Stimulated activated memory B cell treated with anti-CD40 and anti-IgM and Interleukin-4, amounts not matched to agents 10 μg/mL and 1 μg/mL and 100 μg/mL, for 72 hours (primary cell): Measurements from ENCODE around the gene SELENOF.

Experiments used
- ATAC-seq: fragments of 150-1000 bp; cut with Tn5 transposase; 2 replicates; pipeline ENCODE4 v1.10.0; 2021
- H3K27ac Mint-ChIP-seq: one replicate; pipeline ENCODE4 v1.8.0; 2022; ENCODE audit warnings: mild to moderate bottlenecking, mixed read lengths
- H3K27me3 Mint-ChIP-seq: one replicate; pipeline ENCODE4 v1.8.0; 2022; ENCODE audit warnings: mixed read lengths
- H3K36me3 Mint-ChIP-seq: one replicate; pipeline ENCODE4 v1.8.0; 2022; ENCODE audit warnings: mixed read lengths
- H3K4me1 Mint-ChIP-seq: one replicate; pipeline ENCODE4 v1.8.0; 2022; ENCODE audit warnings: mixed read lengths
- H3K4me3 Mint-ChIP-seq: one replicate; pipeline ENCODE4 v1.8.0; 2022; ENCODE audit warnings: mild to moderate bottlenecking, moderate library complexity, mixed read lengths
- H3K9me3 Mint-ChIP-seq: one replicate; pipeline ENCODE4 v1.8.0; 2022; ENCODE audit warnings: mixed read lengths

Gene SELENOF

DNA sequence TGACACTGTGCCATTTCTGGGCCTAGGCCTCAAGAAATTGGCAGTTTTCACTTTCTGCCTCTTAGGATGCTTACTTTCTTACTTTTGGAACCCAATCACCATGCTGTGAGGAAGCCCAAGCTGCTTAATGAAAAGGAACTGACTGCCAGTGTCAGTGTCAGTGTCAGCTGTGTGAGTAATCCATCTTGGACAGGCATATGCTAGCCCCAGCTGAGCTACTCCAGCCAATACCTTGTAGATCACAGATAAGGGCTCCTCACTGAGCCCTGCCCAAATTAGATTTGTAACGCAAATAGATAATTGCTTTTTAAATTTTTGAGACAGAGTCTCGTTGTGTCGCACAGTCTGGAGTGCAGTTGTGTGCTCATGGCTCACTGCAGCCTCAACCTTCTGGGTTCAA, 59.6 kb downstream of the SELENOF start:
- Mint-ChIP-seq H3K36me3 (peaks cover 13% of the 10 kb centered on the region), H3K27ac (no peak overlapping the region), H3K4me3 (no peak overlapping the region), H3K4me1 (peaks cover 30% of the 10 kb centered on the region), H3K9me3 (no peaks in the 10 kb centered on the region), H3K27me3 (no peaks in the 10 kb centered on the region)
- no peak for ATAC-seq

- Mint-ChIP-seq H3K9me3 (no peaks in the 10 kb centered on the region), H3K4me3 (no peak overlapping the region), H3K27me3 (no peaks in the 10 kb centered on the region), H3K27ac (no peak overlapping the region), H3K4me1 (peaks cover 17% of the 10 kb centered on the region), H3K36me3 (no peaks in the 10 kb centered on the region)
- no peak for ATAC-seq
Measured at GRCh38 chr1:86852782-86853408, 61.0 kb downstream of the SELENOF start.

DNA sequence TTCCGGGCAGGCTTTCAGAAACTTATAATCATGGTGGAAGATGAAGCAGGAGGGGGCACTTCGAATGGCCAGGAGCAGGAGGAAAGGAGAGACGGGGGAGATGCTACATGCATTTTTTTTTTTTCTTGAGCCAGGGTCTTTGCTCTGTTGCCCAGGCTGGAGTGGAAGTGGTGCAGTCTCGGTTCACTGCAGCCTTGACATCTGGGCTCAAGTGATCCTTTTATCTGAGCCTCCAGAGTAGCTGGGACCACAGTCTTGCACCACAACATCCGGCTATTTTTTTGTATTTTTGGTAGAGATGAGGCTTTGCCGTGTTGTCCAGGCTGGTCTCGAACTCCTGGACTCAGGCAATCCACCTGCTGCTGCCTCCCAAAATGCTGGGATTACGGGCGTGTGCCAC, 61.6 kb downstream of the SELENOF start:
- Mint-ChIP-seq H3K27ac (no peak overlapping the region), H3K36me3 (no peaks in the 10 kb centered on the region), H3K9me3 (no peaks in the 10 kb centered on the region), H3K4me3 (peak overlapping the region; percentile 24), H3K27me3 (no peaks in the 10 kb centered on the region), H3K4me1 (peaks cover 11% of the 10 kb centered on the region)
- ATAC-seq: peak; percentile 76

- Mint-ChIP-seq H3K4me3 (no peak overlapping the region), H3K36me3 (no peaks in the 10 kb centered on the region), H3K9me3 (no peaks in the 10 kb centered on the region), H3K4me1 (peaks cover 11% of the 10 kb centered on the region), H3K27me3 (no peaks in the 10 kb centered on the region), H3K27ac (no peak overlapping the region)
- ATAC-seq: no peak
Measured at GRCh38 chr1:86849756-86850155, 64.2 kb downstream of the SELENOF start.

DNA sequence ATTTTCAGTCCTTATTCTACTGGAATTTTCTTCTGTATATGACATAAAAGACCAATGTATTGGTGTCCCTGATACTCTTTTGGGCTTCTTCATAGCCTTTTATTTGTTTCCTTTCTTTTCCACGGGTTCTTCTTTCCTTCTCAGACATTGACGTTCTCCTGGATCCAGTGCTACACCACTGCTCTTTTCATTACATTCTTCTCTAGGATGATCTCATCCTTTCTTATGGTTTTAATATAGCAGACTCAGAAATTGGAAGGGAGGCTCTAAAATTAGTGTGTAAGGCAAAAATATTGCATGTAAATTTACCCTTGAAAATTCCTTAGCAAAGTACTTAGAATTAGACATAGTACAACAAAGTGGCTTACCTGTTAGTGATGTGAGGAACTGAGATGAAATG, 65.3 kb downstream of the SELENOF start:
- no peaks in the 10 kb centered on the region for H3K9me3 Mint-ChIP-seq
- H3K4me1 Mint-ChIP-seq: peaks cover 11% of the 10 kb centered on the region
- no peaks in the 10 kb centered on the region for H3K27me3 Mint-ChIP-seq
- H3K4me3 Mint-ChIP-seq: no peak overlapping the region
- no peaks in the 10 kb centered on the region for H3K36me3 Mint-ChIP-seq
- ATAC-seq: no peak
- no peak overlapping the region for H3K27ac Mint-ChIP-seq

- Mint-ChIP-seq H3K4me3 (no peak overlapping the region), H3K9me3 (no peaks in the 10 kb centered on the region), H3K4me1 (no peaks in the 10 kb centered on the region), H3K27me3 (no peaks in the 10 kb centered on the region), H3K36me3 (no peaks in the 10 kb centered on the region), H3K27ac (no peak overlapping the region)
- ATAC-seq: no peak
Measured at GRCh38 chr1:86846164-86846647, 67.7 kb downstream of the SELENOF start.

- H3K36me3 Mint-ChIP-seq: no peaks in the 10 kb centered on the region
- H3K9me3 Mint-ChIP-seq: no peaks in the 10 kb centered on the region
- H3K27me3 Mint-ChIP-seq: no peaks in the 10 kb centered on the region
Measured at GRCh38 chr1:86845514-86845913, 68.4 kb downstream of the SELENOF start.

GRCh38 chr1:86841116-86841515, 72.8 kb downstream of the SELENOF start:
- no peak for ATAC-seq
- no peak overlapping the region for H3K27ac Mint-ChIP-seq
- no peaks in the 10 kb centered on the region for H3K4me1 Mint-ChIP-seq
- H3K36me3 Mint-ChIP-seq: no peaks in the 10 kb centered on the region
- no peak overlapping the region for H3K4me3 Mint-ChIP-seq
- H3K27me3 Mint-ChIP-seq: no peaks in the 10 kb centered on the region
- no peaks in the 10 kb centered on the region for H3K9me3 Mint-ChIP-seq

More at GRCh38 chr1:86845514-86845913, 68.4 kb downstream of the SELENOF start:
- no peak overlapping the region for H3K27ac Mint-ChIP-seq
- ATAC-seq: no peak
- no peaks in the 10 kb centered on the region for H3K4me1 Mint-ChIP-seq
- H3K4me3 Mint-ChIP-seq: no peak overlapping the region

DNA sequence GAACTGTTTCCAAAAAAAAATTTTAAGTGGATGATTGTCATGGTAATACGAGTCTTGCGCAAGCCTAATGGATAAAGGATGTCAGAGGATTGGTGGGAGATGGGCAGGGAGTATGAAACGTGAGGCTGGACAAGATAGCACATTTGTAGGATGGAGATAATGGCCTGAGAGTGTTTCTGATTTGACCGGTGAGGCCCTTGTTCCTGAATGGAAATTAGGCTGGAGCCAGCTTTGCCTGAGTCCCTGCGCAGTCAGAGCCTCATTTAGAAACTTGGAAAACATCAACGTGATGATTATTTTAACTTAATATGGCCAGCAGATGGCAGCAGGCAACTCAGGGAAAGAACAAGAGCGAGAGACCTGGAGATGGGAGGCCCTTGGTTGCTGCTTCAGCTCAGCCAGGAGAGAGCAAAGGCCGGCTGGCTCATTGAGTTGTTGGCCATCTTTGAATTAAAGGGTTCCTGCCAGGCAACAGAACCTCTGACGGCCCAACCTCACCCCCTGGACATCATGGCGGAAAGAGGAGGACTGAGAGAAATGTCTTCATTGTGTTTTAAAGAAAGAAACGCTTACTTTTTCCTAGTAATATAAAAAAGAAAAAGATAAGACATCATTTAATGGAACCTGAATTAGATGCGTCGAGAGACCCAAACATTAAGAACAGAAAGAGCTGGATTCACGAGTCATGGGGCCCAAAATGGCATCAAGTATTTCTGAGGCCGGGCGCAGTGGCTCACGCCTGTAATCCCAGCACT, 80.3 kb downstream of the SELENOF start:
- no peak overlapping the region for H3K4me3 Mint-ChIP-seq
- H3K27ac Mint-ChIP-seq: no peak overlapping the region
- peak; percentile 76 for ATAC-seq
- H3K27me3 Mint-ChIP-seq: no peaks in the 10 kb centered on the region
- H3K36me3 Mint-ChIP-seq: no peaks in the 10 kb centered on the region
- no peaks in the 10 kb centered on the region for H3K9me3 Mint-ChIP-seq
- peaks cover 10% of the 10 kb centered on the region for H3K4me1 Mint-ChIP-seq

- H3K27me3 Mint-ChIP-seq: no peaks in the 10 kb centered on the region
- no peak overlapping the region for H3K27ac Mint-ChIP-seq
- peaks cover 10% of the 10 kb centered on the region for H3K4me1 Mint-ChIP-seq
- no peak for ATAC-seq
- no peaks in the 10 kb centered on the region for H3K36me3 Mint-ChIP-seq
- H3K9me3 Mint-ChIP-seq: no peaks in the 10 kb centered on the region
- H3K4me3 Mint-ChIP-seq: no peak overlapping the region
Measured at GRCh38 chr1:86832433-86832832, 81.5 kb downstream of the SELENOF start.

DNA sequence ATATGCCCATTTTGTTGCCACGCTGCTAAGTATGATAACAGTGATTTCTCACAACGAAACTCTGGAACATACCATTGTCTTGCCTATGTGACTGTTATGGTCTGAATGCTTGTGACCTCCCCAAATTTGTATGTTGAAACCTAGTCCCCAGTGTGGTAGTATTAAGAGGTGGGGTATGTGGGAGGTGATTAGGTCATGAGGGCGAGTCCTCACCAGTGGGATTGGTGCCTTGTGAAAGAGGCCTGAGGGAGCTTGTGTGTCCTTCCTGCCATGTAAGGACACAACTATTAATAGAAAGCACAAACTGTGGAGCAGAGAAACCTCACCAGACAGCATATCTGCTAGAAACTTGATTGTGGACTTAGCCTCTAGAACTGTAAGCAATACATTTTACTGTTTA, 84.6 kb downstream of the SELENOF start:
- no peak overlapping the region for H3K27ac Mint-ChIP-seq
- H3K4me1 Mint-ChIP-seq: peaks cover 10% of the 10 kb centered on the region
- no peaks in the 10 kb centered on the region for H3K36me3 Mint-ChIP-seq
- H3K4me3 Mint-ChIP-seq: no peak overlapping the region
- H3K27me3 Mint-ChIP-seq: no peaks in the 10 kb centered on the region
- no peak for ATAC-seq
- no peaks in the 10 kb centered on the region for H3K9me3 Mint-ChIP-seq

- Mint-ChIP-seq H3K4me1 (peaks cover under 1% of the 10 kb centered on the region), H3K27ac (no peak overlapping the region), H3K36me3 (no peaks in the 10 kb centered on the region), H3K4me3 (no peak overlapping the region), H3K27me3 (no peaks in the 10 kb centered on the region), H3K9me3 (no peaks in the 10 kb centered on the region)
- ATAC-seq: no peak
Measured at GRCh38 chr1:86828024-86828423, 85.9 kb downstream of the SELENOF start.

DNA sequence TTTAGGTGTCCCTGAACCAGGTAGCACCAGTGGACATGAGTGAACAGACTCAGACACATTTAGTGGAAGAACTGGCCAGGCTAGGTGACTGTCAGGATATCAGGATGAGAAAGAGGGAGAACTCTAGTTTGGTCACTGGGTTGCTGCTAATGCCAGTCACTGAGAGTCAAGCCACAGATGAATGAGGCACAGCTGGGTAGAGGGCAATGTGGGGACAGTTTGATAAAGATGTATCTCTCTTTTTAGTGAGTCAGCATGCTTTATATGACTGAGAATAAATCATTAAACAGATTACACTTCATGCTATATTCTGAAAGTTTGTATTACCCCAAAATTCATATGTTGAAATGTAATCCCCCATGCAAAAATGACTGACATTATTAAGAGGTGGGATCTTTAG, 87.1 kb downstream of the SELENOF start:
- H3K36me3 Mint-ChIP-seq: no peaks in the 10 kb centered on the region
- no peak overlapping the region for H3K4me3 Mint-ChIP-seq
- H3K9me3 Mint-ChIP-seq: no peaks in the 10 kb centered on the region
- H3K27me3 Mint-ChIP-seq: no peaks in the 10 kb centered on the region
- H3K4me1 Mint-ChIP-seq: peaks cover 8% of the 10 kb centered on the region
- no peak for ATAC-seq
- H3K27ac Mint-ChIP-seq: no peak overlapping the region

- no peak for ATAC-seq
- Mint-ChIP-seq H3K27ac (no peak overlapping the region), H3K4me1 (peaks cover 8% of the 10 kb centered on the region), H3K27me3 (no peaks in the 10 kb centered on the region), H3K4me3 (no peak overlapping the region), H3K9me3 (no peaks in the 10 kb centered on the region), H3K36me3 (no peaks in the 10 kb centered on the region)
Measured at GRCh38 chr1:86825319-86825718, 88.6 kb downstream of the SELENOF start.

DNA sequence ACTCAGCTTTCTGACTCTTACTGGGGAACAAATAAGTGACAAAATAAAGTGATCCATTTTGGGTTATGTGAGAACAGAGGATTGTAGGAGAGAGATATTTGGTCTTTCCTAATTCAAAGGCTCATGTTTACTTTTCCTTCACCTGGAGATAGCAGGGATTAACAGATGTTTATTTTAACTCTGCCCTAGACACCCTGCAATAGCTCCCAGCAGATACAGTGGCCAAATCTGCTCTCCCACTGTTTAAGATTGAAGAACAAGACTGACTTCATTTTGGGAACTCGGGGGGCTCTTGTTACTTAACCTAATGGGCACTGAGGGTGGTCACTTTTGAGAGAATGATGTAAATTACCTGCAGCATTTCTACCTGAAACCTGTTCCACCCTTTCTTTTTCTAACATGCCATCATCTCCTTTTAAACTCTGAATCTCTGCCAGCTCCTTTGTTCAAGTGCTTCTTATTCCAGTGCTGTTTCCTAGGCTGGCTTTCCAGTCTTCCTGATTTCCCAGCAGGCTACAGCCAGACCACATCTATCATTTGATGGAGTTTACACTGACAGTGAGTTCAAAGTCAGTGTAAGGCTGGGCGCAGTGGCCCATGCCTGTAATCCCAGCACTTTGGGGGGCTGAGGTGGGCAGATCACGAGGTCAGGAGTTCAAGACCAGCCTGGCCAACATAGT, 90.0 kb downstream of the SELENOF start:
- peaks cover 8% of the 10 kb centered on the region for H3K4me1 Mint-ChIP-seq

GRCh38 chr1:86823386-86823785, 90.5 kb downstream of the SELENOF start:
- H3K9me3 Mint-ChIP-seq: no peaks in the 10 kb centered on the region
- peaks cover 8% of the 10 kb centered on the region for H3K4me1 Mint-ChIP-seq
- H3K4me3 Mint-ChIP-seq: no peak overlapping the region
- no peak overlapping the region for H3K27ac Mint-ChIP-seq
- no peak for ATAC-seq
- H3K27me3 Mint-ChIP-seq: no peaks in the 10 kb centered on the region
- H3K36me3 Mint-ChIP-seq: no peaks in the 10 kb centered on the region

More for the DNA sequence above, 90.0 kb downstream of the SELENOF start:
- no peak overlapping the region for H3K4me3 Mint-ChIP-seq
- H3K36me3 Mint-ChIP-seq: no peaks in the 10 kb centered on the region
- H3K27me3 Mint-ChIP-seq: no peaks in the 10 kb centered on the region
- no peak for ATAC-seq
- no peaks in the 10 kb centered on the region for H3K9me3 Mint-ChIP-seq
- H3K27ac Mint-ChIP-seq: no peak overlapping the region
